ENCODE data around the gene SYDE2.

GRCh38 chr1:85148524-85149250, 52.1 kb downstream of the SYDE2 start:
- no peak for TF ChIP-seq POLR2AphosphoS5 (IDR thresholded peaks at IDR 0.05; ENCODE audit: low read depth, low read length)
- TF ChIP-seq REST (IDR thresholded peaks at IDR 0.05; ENCODE audit: insufficient read depth in 1 of 2, low read depth in 2 of 2, low read length in 2 of 2) = no peak
- no peak for TF ChIP-seq TAF1 (IDR thresholded peaks at IDR 0.05; ENCODE audit: borderline replicate concordance, insufficient read depth, low read length)
- TF ChIP-seq SIN3A (IDR thresholded peaks at IDR 0.05; ENCODE audit: borderline replicate concordance, insufficient read depth, low read length) = no peak
- TF ChIP-seq FOXP2 (optimal IDR thresholded peaks at IDR 0.05; ENCODE audit: borderline replicate concordance, extremely low read depth, extremely low read length, insufficient read depth) = no peak
